NK-92 (cell line): ENCODE data around the gene CITED1.

Experiments used
- DNase-seq: peaks from one replicate; lab custom pipeline; 2025; ENCODE audit not compliant: unreplicated experiment; lab: John Stamatoyannopoulos, UW

CITED1 gene

DNA sequence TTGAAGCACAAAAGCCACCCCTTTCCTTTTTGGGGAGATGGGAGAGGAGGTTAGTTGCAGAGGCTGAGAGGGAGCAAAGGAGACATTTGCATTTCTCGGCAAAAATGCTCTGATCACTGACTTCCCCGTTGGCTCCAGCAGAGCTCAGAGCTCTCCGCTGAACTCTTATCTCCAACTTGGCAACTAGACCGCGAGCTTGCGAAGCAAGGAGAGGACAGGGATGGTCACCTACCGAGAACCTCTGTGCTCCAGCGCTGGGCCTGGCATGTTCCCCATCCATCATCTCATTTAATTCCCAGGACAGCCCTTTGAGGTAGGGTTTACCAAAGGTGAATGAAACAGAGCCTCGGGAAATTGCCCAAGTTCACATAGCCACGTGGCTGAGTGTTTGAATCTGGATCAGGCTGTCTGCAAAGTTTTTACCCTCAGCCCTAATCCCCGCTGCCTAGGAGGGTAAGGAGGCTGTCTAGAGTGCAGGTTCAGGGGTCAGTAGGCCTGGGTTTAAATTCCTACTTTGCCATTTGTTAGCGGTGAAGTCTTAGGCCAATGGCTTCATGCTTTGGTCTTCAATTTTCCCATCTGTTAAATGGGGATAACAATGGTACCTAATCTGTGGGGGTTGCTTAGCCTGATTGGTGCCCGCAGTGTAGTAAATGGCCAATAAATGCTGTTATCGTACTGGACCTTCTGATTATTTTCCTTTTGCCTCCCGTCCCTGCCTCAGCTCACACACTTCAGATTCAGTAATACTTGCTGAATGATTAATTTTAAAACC, 3.8 kb upstream of the CITED1 start:
- DNase-seq: no peak

DNA sequence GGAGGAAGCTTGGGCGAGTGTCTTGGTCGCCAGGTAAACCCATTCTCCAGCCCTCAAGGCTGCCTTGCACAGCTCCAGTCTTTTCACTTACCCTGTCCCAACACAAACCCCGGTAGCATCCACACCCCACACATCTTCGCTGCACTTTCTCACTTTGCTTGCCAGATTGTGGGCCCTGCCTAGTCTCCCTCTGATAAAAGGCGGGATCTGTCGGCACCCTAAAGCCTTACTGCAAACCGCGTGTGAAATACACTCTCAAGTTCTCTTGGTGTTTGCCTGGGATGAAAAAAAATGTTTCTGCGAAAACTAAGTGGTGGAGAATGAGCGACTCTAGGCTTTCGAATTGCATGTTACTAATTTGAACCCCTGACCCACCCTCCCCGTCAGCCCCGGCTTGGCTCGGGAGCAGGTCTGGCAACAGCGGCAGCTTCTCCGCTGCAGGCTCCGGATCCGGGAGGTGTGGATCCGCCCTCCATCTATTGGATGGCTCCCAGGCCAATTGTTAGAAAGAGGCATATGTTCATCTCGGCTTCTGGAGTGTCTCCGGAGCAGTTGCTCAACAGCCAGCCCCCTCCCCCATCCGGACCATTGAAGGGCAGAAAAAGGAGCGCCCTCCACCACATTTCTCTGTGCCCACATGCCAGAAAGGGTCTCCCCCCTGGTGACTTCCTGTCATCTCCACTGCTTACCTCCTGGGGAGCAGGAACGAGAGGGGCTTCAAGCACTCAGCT, 3.0 kb upstream of the CITED1 start:
- DNase-seq: no peak

DNA sequence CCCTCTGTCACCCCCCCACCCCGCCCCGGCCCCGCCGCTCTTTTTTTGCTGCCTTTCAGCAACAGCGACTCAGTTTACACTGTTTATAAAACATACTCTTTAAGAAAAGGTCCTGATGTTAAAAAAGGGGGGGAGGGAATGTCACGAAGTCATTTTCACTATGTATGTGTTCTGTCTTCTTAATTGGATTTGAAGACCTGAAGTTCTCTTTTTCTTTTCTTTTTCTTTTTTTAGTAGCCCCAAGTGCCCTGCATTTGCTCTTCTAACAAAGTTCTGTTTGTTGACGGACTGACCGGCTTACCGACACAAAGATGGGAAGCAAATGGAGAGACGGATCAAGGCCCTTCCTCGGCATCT, 2.5 kb upstream of the CITED1 start:
- no peak for DNase-seq

DNA sequence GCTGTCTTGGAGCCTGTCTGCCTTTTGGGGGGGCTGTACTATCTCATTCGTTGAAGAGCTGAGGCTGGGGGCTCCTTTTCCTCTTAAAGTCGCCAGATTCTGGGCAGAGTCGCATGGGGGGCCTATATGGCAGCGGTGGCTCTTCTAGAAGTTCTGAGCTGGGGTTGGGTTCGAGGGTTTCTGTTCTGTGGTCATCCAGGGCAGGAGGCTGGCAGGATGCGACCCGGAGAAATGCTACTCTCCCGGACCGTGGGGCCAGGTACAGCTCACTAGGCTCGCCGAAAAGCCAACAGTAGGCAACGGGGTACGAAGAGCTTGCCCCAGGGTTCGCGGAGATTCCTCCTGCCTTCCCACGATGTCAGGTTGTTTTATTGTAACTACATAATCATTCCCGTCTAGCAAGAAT, 1.9 kb upstream of the CITED1 start:
- DNase-seq: no peak

DNA sequence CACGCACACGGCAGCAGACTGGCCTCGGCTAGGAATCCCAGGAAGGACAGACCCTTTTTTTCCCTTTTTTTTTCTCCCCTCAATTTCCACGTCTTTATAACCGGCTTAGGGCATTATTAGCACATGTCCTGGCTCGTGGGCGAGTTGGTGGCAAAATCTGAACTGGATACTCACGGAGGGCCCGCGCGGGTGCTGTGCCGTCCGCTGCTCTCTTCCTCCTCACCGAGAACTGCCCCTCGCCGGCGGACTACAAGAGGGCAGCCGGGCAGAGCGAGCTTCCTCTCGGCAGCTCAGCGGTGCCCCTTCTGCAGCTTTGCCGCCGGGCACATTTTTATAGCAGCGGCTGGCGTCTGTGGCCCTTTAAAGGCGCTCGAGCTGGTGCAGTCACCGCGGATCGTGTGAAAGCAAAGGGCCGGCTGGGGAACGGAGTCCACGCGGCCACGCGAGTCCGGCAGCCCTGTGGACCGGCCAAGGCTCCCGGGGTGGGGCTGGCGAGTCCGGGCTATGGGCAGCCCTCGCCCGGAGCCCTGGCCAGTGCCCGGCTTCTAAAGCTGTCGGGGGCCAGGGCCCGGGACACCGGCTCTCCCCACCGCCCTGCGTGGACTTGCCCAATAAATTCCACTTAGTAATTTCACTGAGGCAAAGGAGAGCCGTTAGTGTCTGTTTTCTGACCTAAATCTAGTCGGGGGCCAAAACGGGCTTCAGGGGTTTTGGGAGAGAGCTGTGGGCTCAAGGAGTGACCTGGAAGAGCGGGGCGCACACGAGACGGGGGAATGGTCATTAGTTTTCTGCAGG, 1.3 kb upstream of the CITED1 start:
- no peak for DNase-seq

- DNase-seq: no peak
Observed at GRCh38 chrX:72306085-72306801, 529 bp upstream of the CITED1 start.

GRCh38 chrX:72304877-72305276, 837 bp downstream of the CITED1 start:
- no peak for DNase-seq

DNA sequence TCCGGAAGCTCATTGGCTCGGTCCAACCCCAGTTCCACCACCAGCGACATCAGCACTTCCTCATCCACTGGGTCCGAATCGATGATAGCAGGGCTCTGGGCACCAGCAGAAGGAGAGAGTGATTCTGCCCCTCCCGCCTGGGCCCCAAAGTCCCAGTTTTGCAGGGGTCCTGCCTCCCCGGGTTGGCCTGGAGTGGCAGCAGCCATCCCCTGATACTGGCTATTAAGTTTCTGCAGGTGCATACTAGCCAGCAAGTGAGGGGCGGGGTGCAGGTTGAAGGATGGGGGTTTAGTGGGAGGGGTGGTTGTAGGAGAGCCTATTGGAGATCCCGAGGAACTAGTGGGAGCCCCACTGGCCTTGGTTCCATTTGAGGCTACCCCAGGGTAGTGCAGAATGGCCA, 3.9 kb downstream of the CITED1 start:
- DNase-seq: no peak

DNA sequence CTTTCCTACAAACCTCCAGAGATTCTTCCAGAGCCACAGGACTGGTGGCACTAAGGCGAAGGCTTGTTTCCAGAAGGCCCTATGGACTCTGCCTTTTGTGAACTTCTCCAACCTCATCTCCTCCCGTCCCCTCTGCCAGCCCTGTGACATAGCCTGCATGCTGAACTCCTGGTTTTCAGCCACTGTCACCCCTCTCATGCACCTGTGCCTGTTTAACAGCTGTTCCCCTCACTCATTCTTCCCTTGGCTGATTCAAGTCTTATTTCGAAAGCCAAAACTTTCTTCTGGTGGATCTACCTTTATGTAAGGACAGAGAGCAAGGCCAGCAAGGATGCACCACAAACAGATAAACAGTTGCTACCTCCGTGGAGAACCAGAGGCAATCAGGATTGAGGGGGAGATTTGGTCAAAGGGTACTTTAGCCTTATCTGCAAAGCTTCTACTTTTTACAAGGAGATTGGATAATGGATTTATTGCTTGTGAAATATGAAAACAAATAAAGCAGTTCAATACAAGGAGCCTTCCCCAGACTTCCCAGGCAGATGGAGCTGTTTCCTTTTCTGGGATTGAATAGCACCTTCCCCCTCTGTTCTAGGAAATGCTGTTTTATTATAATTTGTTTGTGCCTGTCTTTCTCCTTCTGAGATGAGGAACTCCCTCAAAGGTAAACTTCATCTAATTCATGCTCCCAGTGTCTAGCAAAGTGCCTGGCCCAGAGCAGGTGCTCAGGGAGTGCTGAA, 5.7 kb downstream of the CITED1 start:
- no peak for DNase-seq

- DNase-seq: no peak
Observed at GRCh38 chrX:72297953-72298730, 7.6 kb downstream of the CITED1 start.

- DNase-seq: no peak
Observed at GRCh38 chrX:72296991-72297390, 8.7 kb downstream of the CITED1 start.

DNA sequence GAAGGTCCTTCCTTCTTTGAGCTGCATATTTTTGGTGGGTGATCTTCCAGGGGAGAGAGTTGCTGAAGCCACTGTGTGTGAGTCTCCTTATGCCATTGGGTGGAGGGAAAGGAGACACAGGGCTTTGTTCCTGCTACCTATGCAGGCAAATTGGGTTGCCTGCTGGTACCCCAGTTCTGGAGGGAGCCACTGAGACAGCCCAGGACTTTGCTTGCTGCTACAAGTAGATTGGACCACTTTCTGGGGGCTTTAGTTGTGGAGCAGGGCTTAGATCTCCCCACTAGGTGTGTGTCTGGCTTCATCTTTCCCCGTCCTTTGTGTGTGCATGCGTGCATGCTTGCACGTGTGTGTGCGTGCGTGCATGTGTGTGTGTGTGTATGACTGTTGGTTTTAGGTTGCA, 10.0 kb downstream of the CITED1 start:
- no peak for DNase-seq

- no peak for DNase-seq
Observed at GRCh38 chrX:72294497-72294896, 11.2 kb downstream of the CITED1 start.

DNA sequence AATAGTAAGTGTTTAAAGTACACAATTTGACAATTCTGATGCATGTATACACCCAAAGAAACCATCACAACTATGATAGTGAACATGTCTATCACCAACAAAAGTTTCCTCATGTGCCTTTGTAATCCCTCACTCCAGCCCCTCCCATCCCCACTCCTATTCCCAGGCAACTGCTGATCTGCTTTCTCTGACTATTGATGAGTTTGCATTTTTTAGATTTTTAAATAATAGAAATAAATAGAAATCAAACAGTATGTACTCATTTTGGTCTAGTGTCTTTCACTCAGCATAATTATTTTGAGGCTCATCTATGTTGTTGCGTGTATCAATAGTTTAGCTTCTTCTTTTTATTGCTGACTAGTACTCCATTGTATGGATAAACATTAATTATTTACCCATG, 23.4 kb downstream of the CITED1 start:
- no peak for DNase-seq

DNA sequence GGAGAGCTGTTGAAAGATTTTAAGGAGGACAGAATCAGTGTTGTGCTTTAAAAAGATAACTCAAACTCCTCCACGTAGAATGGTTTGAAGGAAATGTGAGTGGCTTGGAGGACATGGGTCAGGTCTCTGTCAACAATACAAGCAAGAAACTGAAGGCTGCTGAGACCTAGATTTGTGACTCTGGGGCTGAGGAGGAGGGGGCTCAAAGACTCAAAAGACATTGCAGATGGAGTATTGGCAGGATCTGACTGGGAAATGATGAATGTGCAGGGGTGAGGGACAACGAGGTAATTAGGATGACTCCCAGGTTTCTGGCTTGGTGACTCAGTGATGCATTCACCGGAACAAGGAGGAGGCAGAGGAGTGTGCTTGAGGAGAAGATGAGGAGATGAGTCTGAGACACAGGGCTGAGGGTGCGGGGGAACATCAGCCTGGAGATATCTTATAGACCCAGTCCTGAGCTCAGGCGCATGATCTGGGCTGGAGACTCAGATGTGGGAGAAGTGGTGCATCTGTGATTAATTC, 25.3 kb downstream of the CITED1 start:
- no peak for DNase-seq

GRCh38 chrX:72276478-72276953, 29.2 kb downstream of the CITED1 start:
- DNase-seq: no peak

DNA sequence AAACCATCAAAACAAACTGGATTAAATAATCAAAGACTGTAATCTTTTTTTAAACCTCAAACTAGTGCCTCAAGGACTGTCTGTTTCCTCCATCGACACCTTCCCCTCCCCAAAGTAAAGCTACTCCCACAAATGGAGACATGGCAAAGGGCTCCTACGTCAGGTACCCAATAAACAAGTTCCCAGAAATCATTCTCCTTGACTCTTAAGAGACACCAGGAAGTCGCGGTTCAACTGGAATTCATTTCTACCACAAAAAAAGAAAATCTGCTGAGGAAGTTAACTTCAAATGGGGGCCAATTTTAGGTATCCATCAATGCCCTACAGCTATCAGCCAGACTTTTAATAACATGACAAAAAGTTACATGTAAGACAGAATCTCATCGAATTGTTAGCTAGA, 31.2 kb downstream of the CITED1 start:
- no peak for DNase-seq

DNA sequence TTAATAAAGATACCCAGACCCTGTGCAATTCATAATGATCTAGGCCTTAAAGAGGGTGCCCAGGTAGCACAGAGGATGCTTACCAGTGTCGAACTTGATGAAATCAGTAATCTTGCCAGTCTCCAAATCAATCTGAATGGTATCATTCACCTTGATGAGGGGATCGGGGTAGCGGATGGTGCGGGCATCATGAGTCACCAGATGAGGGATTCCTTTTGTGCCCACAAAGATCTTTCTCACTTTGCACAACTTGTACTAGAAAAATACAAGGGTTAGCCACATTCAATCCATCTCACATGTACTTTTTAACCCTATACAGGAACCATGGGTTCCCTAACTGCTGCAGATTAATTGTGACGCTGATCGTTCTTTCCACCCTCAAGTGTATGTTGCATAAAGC, 32.0 kb downstream of the CITED1 start:
- DNase-seq: no peak

- no peak for DNase-seq
Observed at GRCh38 chrX:72272868-72273267, 32.8 kb downstream of the CITED1 start.
